ENCODE results near the gene ASCC2. TPM values are rescaled to one million over a fixed set of nuclear protein-coding genes. Genes with fewer than 3 reads are reported as not detected.

The ASCC2 gene
- polyA plus RNA-seq, 2 donors: 61.3 to 142 TPM

DNA sequence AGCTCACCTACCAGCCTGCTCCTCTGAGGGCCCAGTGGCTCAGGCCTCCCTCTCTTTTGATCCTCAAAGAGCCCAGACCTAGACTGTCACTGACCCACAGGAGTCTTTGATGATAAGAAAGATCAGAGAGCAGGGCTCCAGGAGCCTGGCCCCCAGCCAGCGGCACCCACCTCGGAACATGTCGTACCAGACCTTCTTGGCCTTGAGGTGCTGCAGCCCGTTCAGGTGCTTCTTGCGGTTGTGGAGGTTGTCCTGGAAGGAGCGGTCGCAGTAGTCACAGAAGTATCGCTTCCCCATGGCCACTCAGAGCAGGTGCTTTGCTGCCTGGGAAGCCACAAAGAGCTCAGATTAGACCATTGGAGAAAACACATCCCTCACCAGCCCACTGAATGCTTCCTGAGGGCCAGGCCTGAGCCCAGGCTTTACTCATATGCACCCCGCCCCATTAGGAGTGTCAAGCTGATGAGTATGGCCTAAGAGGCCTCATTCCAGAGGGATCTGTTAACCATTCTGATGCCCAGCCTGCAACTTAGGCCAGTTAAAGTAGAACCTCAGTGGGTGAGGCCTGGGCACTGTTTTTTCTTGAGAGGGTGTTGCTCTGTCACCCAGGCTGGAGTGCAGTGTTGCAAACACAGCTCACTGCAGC lies 89.7 kb downstream of the ASCC2 start:
- Histone ChIP-seq H3K4me3 (ENCODE audit: low read depth in 1 of 2, low read length in 2 of 2) (no peak overlapping the region), H3K27ac (ENCODE audit: low read depth in 2 of 2, low read length in 1 of 2) (peak overlapping the region; percentile 78 to 91), H3K36me3 (ENCODE audit: control insufficient read depth in 2 of 2, insufficient read depth in 2 of 2, low read length in 1 of 2) (peaks cover 6 to 12% of the 10 kb centered on the region in 2 donors), H3K9me3 (ENCODE audit: control insufficient read depth in 2 of 2, insufficient read depth in 1 of 2, low read depth in 1 of 2, low read length in 1 of 2) (no peaks in the 10 kb centered on the region), H3K4me1 (ENCODE audit: control insufficient read depth in 2 of 2, insufficient read depth in 2 of 2, low read length in 1 of 2) (peaks cover 3 to 28% of the 10 kb centered on the region in 2 donors), H3K27me3 (ENCODE audit: control insufficient read depth in 1 of 2, insufficient read depth in 2 of 2, low read length in 2 of 2) (no peaks in the 10 kb centered on the region)
- WGBS, 2 donors: 88 to 90% methylated on average over 9 of the region's 9 CpGs

DNA sequence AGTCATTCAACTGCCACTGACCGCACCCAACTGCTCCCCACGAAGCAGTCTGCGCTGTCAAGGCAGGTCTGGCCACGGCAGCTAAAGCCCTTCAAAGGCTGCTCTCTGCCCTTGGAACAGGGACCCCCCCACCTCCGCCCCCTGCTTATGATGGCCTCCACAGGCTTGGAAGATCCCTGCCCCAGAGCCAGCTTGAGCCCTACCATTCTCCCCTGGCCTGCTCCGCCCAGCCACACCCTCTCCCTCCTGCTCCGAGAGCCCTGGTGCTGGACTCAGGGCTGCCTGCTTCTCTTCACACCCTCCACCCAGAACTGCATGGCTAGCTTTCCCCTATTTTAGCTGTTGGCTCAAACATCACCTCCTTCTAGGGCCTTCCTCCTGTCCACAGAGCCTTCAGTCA lies 90.2 kb downstream of the ASCC2 start:
- Histone ChIP-seq H3K36me3 (ENCODE audit: control insufficient read depth in 2 of 2, insufficient read depth in 2 of 2, low read length in 1 of 2) (peaks cover 6 to 12% of the 10 kb centered on the region in 2 donors), H3K9me3 (ENCODE audit: control insufficient read depth in 2 of 2, insufficient read depth in 1 of 2, low read depth in 1 of 2, low read length in 1 of 2) (no peaks in the 10 kb centered on the region), H3K4me3 (ENCODE audit: low read depth in 1 of 2, low read length in 2 of 2) (peak overlapping the region in 1 of 2 donors; percentile 10), H3K27me3 (ENCODE audit: control insufficient read depth in 1 of 2, insufficient read depth in 2 of 2, low read length in 2 of 2) (no peaks in the 10 kb centered on the region), H3K27ac (ENCODE audit: low read depth in 2 of 2, low read length in 1 of 2) (peak overlapping the region; percentile 78 to 91), H3K4me1 (ENCODE audit: control insufficient read depth in 2 of 2, insufficient read depth in 2 of 2, low read length in 1 of 2) (peaks cover 3 to 28% of the 10 kb centered on the region in 2 donors)
- WGBS, 2 donors: 75 to 85% methylated on average over 7 of the region's 7 CpGs

DNA sequence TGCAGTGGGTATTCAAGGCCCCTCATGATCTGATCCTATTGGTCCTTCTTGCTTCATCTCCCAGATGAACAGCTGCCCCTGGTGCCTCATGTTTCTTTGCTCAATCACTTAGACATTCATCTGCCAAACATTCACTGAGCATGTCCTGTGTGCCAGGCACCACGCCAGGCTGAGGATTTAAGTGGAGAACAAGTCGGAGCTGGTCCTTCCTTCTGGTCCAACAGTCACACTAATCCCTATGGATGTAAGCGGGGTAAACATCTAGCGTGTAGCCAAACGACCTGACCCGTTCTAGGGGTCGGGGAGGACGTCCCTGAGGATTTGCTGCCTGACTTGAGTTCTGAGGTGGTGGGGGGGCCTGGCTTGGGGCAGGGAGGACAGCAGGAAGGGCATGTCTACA lies 93.2 kb downstream of the ASCC2 start:
- no peaks in the 10 kb centered on the region for H3K27me3 ChIP-seq (ENCODE audit: control insufficient read depth in 1 of 2, insufficient read depth in 2 of 2, low read length in 2 of 2)
- H3K9me3 ChIP-seq (ENCODE audit: control insufficient read depth in 2 of 2, insufficient read depth in 1 of 2, low read depth in 1 of 2, low read length in 1 of 2): no peaks in the 10 kb centered on the region
- H3K36me3 ChIP-seq (ENCODE audit: control insufficient read depth in 2 of 2, insufficient read depth in 2 of 2, low read length in 1 of 2): peaks cover 6 to 13% of the 10 kb centered on the region in 2 donors
- peaks cover 7 to 32% of the 10 kb centered on the region in 2 donors for H3K4me1 ChIP-seq (ENCODE audit: control insufficient read depth in 2 of 2, insufficient read depth in 2 of 2, low read length in 1 of 2)
- no peak overlapping the region for H3K27ac ChIP-seq (ENCODE audit: low read depth in 2 of 2, low read length in 1 of 2)
- no peak overlapping the region for H3K4me3 ChIP-seq (ENCODE audit: low read depth in 1 of 2, low read length in 2 of 2)
- WGBS, 2 donors: 28 to 52% methylated on average over 8 of the region's 8 CpGs

DNA sequence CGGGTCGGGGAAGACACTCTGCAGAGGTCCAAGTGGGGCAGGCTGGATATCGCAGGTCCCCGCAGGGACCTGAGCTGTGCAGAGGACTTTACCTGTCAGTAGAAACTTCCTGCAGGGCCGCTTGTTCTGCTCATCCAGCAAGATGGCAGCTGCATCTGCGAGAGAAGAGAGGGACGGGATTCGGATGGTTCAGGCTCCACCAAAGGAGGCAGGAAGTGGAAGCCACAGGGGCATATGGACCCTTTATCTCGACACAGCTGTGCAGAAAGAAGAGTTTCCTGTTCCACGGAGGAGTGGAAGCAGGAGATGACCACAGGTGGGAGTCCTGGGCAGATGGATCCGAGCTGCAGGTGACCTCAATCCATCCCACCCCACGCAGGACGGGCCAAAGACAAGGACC lies 95.7 kb downstream of the ASCC2 start:
- peaks cover under 1 to 17% of the 10 kb centered on the region in 2 donors for H3K36me3 ChIP-seq (ENCODE audit: control insufficient read depth in 2 of 2, insufficient read depth in 2 of 2, low read length in 1 of 2)
- H3K4me3 ChIP-seq (ENCODE audit: low read depth in 1 of 2, low read length in 2 of 2): no peak overlapping the region
- H3K27me3 ChIP-seq (ENCODE audit: control insufficient read depth in 1 of 2, insufficient read depth in 2 of 2, low read length in 2 of 2): no peaks in the 10 kb centered on the region
- H3K4me1 ChIP-seq (ENCODE audit: control insufficient read depth in 2 of 2, insufficient read depth in 2 of 2, low read length in 1 of 2): peaks cover 7 to 18% of the 10 kb centered on the region in 2 donors
- WGBS, 2 donors: 80 to 82% methylated on average over 13 of the region's 13 CpGs
- no peak overlapping the region for H3K27ac ChIP-seq (ENCODE audit: low read depth in 2 of 2, low read length in 1 of 2)
- H3K9me3 ChIP-seq (ENCODE audit: control insufficient read depth in 2 of 2, insufficient read depth in 1 of 2, low read depth in 1 of 2, low read length in 1 of 2): no peaks in the 10 kb centered on the region

DNA sequence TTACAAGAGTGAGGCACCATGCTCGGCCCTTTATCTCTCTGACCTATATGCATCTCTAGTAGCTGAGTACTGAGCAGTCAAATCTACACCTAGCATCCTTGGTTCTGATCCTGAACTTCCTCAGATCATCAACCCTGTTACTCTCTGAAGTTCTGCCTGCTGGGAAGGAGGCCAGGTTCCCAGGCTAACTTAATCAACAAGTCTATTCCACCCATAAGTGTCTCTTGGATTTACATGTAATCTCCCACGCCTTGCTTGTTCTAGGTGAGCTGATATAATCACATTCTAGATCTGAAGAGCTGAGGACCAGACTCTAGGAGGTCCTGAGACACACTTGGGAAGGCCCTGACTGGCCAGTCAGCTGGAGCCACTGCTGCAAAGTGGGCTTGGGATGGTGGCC lies 96.1 kb downstream of the ASCC2 start:
- peaks cover 0 to 17% of the 10 kb centered on the region in 2 donors for H3K36me3 ChIP-seq (ENCODE audit: control insufficient read depth in 2 of 2, insufficient read depth in 2 of 2, low read length in 1 of 2)
- no peak overlapping the region for H3K4me3 ChIP-seq (ENCODE audit: low read depth in 1 of 2, low read length in 2 of 2)
- no peaks in the 10 kb centered on the region for H3K9me3 ChIP-seq (ENCODE audit: control insufficient read depth in 2 of 2, insufficient read depth in 1 of 2, low read depth in 1 of 2, low read length in 1 of 2)
- H3K4me1 ChIP-seq (ENCODE audit: control insufficient read depth in 2 of 2, insufficient read depth in 2 of 2, low read length in 1 of 2): peaks cover 7 to 16% of the 10 kb centered on the region in 2 donors
- H3K27ac ChIP-seq (ENCODE audit: low read depth in 2 of 2, low read length in 1 of 2): no peak overlapping the region
- WGBS, 2 donors: 73 to 84% methylated on average over 2 of the region's 2 CpGs
- no peaks in the 10 kb centered on the region for H3K27me3 ChIP-seq (ENCODE audit: control insufficient read depth in 1 of 2, insufficient read depth in 2 of 2, low read length in 2 of 2)

DNA sequence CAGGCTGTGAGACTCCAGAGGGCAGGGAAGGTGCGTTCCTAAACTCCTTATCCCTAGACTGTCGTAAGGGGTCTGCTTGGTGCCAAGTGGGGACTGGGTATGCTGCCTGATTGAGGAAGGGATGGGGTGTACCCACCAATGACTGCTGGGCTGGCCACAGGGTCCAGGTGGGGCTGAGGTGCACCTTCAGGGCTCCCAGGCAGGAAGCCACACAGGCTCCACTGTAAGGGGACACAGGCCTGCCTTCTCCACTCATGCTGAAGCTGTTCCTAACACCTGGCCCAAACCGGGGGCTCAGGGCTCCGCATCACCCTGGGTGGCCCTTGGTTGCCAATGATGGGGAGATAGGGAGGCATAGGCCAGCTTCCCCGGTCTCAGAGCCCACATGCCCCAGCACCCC lies 97.9 kb downstream of the ASCC2 start:
- Histone ChIP-seq H3K27me3 (ENCODE audit: control insufficient read depth in 1 of 2, insufficient read depth in 2 of 2, low read length in 2 of 2) (no peaks in the 10 kb centered on the region), H3K4me1 (ENCODE audit: control insufficient read depth in 2 of 2, insufficient read depth in 2 of 2, low read length in 1 of 2) (peaks cover 6 to 11% of the 10 kb centered on the region in 2 donors), H3K4me3 (ENCODE audit: low read depth in 1 of 2, low read length in 2 of 2) (no peak overlapping the region), H3K27ac (ENCODE audit: low read depth in 2 of 2, low read length in 1 of 2) (no peak overlapping the region), H3K36me3 (ENCODE audit: control insufficient read depth in 2 of 2, insufficient read depth in 2 of 2, low read length in 1 of 2) (peaks cover 0 to 16% of the 10 kb centered on the region in 2 donors), H3K9me3 (ENCODE audit: control insufficient read depth in 2 of 2, insufficient read depth in 1 of 2, low read depth in 1 of 2, low read length in 1 of 2) (no peaks in the 10 kb centered on the region)
- WGBS, 2 donors: 95 to 96% methylated on average over 5 of the region's 5 CpGs

DNA sequence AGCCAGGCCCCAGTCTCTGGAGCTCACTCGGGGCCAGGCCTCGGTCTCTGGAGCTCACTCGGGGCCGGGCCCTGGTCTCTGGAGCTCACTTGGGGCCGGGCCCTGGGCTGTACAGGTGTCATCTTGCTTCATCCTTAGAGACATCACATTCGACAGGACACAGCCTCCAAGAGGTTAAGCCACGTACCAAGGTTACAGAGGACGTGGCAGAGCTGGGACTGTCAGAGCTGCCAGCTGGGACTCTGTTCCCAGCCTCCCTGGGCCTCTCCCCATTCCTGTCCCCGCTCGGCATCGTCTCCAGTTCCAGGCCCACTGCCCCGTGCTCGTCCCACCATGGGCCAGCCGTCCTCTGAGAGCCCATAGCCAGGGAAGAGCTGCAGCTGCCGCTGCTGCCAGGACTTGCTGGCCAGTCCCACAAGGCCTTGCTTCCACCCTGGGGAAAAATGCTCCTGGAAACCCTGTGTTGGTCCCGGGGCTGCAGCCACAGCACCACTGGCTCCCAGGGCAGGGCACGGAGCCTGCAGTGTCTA lies 98.7 kb downstream of the ASCC2 start:
- peaks cover 4 to 9% of the 10 kb centered on the region in 2 donors for H3K4me1 ChIP-seq (ENCODE audit: control insufficient read depth in 2 of 2, insufficient read depth in 2 of 2, low read length in 1 of 2)
- no peaks in the 10 kb centered on the region for H3K27me3 ChIP-seq (ENCODE audit: control insufficient read depth in 1 of 2, insufficient read depth in 2 of 2, low read length in 2 of 2)
- H3K4me3 ChIP-seq (ENCODE audit: low read depth in 1 of 2, low read length in 2 of 2): no peak overlapping the region
- no peak overlapping the region for H3K27ac ChIP-seq (ENCODE audit: low read depth in 2 of 2, low read length in 1 of 2)
- 89 to 91% methylated on average over 17 of the region's 17 CpGs for WGBS, 2 donors
- peaks cover 0 to 15% of the 10 kb centered on the region in 2 donors for H3K36me3 ChIP-seq (ENCODE audit: control insufficient read depth in 2 of 2, insufficient read depth in 2 of 2, low read length in 1 of 2)
- H3K9me3 ChIP-seq (ENCODE audit: control insufficient read depth in 2 of 2, insufficient read depth in 1 of 2, low read depth in 1 of 2, low read length in 1 of 2): no peaks in the 10 kb centered on the region

Other genes starting within 250 kb of the ASCC2 start
- 1 to 10 TPM; 7.5 to 8.3 TPM for gene NF2, start 234.6 kb downstream of the ASCC2 start, polyA plus RNA-seq
- under 1 TPM; 0.04 TPM for gene CABP7, start 118.3 kb downstream of the ASCC2 start, polyA plus RNA-seq
- 10 to 100 TPM; 20.3 to 31.2 TPM for gene ZMAT5, start 71.3 kb downstream of the ASCC2 start, polyA plus RNA-seq
- gene UQCR10, start 70.9 kb downstream of the ASCC2 start, polyA plus RNA-seq: 100 to 1,000 TPM; 171 to 204 TPM
- 10 to 100 TPM; 15.3 to 28.3 TPM for gene MTMR3, start 44.9 kb upstream of the ASCC2 start, polyA plus RNA-seq
- gene HORMAD2, start 242.2 kb upstream of the ASCC2 start, polyA plus RNA-seq: not detected

All from esophagus (tissue), 2 donors.